SK-N-SH treated with all-trans-retinoic acid at 6 μM for 48 hours (cell line): Measurements from ENCODE around the gene HINT1.

Experiments used
- ATAC-seq: fragments of 200-7000 bp; cut with Tn5 transposase; 3 replicates; pipeline ENCODE4 v1.9.1; 2020; ENCODE audit warnings: mild to moderate bottlenecking, moderate library complexity
- ARNTL ChIP-seq: fragments of 450-650 bp; formaldehyde crosslinking; IDR thresholded peaks from 2 replicates; pipeline ENCODE4 v1.5.0; 2020; ENCODE audit warnings: low read depth, mild to moderate bottlenecking, moderate library complexity, borderline replicate concordance
- BACH2 ChIP-seq: fragments of 250-450 bp; sonication (Bioruptor Pico); IDR thresholded peaks from 2 replicates; pipeline ENCODE4 v1.9.0; 2021; ENCODE audit warnings: mild to moderate bottlenecking, borderline replicate concordance
- CREB5 ChIP-seq: fragments of 250-450 bp; sonication (Bioruptor Pico); IDR thresholded peaks from 2 replicates; pipeline ENCODE4 v1.5.1; 2020; ENCODE audit warnings: low read depth, mild to moderate bottlenecking, moderate library complexity
- CSRNP3 ChIP-seq: fragments of 250-450 bp; sonication (Bioruptor Pico); IDR thresholded peaks from 2 replicates; pipeline ENCODE4 v1.5.1; 2021; ENCODE audit warnings: mild to moderate bottlenecking, moderate library complexity
- ESRRG ChIP-seq: fragments of 250-450 bp; sonication (Bioruptor Pico); IDR thresholded peaks from 2 replicates; pipeline ENCODE4 v1.6.1; 2021; ENCODE audit warnings: mild to moderate bottlenecking
- GLIS3 ChIP-seq: fragments of 250-450 bp; sonication (Bioruptor Pico); IDR thresholded peaks from 2 replicates; pipeline ENCODE4 v1.5.0; 2020; ENCODE audit warnings: mild to moderate bottlenecking, moderate library complexity
- ISL1 ChIP-seq: fragments of 250-450 bp; sonication (Bioruptor Pico); IDR thresholded peaks from 2 replicates; pipeline ENCODE4 v2.1.2; 2022; ENCODE audit warnings: mild to moderate bottlenecking, moderate library complexity
- OSR1 ChIP-seq: fragments of 250-450 bp; sonication (Bioruptor Pico); IDR thresholded peaks from 2 replicates; pipeline ENCODE4 v1.8.0; 2022; ENCODE audit warnings: moderate library complexity, mild to moderate bottlenecking, inconsistent platforms
- PATZ1 ChIP-seq: fragments of 250-450 bp; sonication (Bioruptor Pico); IDR thresholded peaks from 2 replicates; pipeline ENCODE4 v1.8.0; 2020; ENCODE audit warnings: mild to moderate bottlenecking, moderate library complexity, borderline replicate concordance
- PPARA ChIP-seq: fragments of 250-450 bp; sonication (Bioruptor Pico); IDR thresholded peaks from 2 replicates; pipeline ENCODE4 v1.5.0; 2020; ENCODE audit warnings: mild to moderate bottlenecking, borderline replicate concordance
- RARB ChIP-seq: fragments of 250-450 bp; sonication (Bioruptor Pico); IDR thresholded peaks from 2 replicates; pipeline ENCODE4 v1.8.0; 2021; ENCODE audit warnings: mild to moderate bottlenecking, moderate library complexity
- SNAI2 ChIP-seq: fragments of 250-450 bp; sonication (Bioruptor Pico); IDR thresholded peaks from 2 replicates; pipeline ENCODE4 v1.5.0; 2020; ENCODE audit warnings: mild to moderate bottlenecking, moderate library complexity
- TOX ChIP-seq: fragments of 250-450 bp; sonication (Bioruptor Pico); IDR thresholded peaks from 2 replicates; pipeline ENCODE4 v1.8.0; 2021; ENCODE audit warnings: mild to moderate bottlenecking, moderate library complexity, borderline replicate concordance
- ZC3H10 ChIP-seq: fragments of 250-450 bp; sonication (Bioruptor Pico); IDR thresholded peaks from 2 replicates; pipeline ENCODE4 v1.5.1; 2021; ENCODE audit warnings: mild to moderate bottlenecking, moderate library complexity
- ZFP3 ChIP-seq: fragments of 250-450 bp; sonication (Bioruptor Pico); IDR thresholded peaks from 2 replicates; pipeline ENCODE4 v1.5.0; 2020; ENCODE audit warnings: mild to moderate bottlenecking, moderate library complexity
- ZFP30 ChIP-seq: fragments of 450-650 bp; formaldehyde crosslinking; IDR thresholded peaks from 2 replicates; pipeline ENCODE4 v1.5.0; 2022; ENCODE audit warnings: mild to moderate bottlenecking, moderate library complexity
- ZNF565 ChIP-seq: fragments of 450-650 bp; formaldehyde crosslinking; conservative IDR thresholded peaks from 2 replicates; pipeline ENCODE4 v1.5.0; 2020; ENCODE audit warnings: low read depth, mild to moderate bottlenecking, moderate library complexity
- ZNF70 ChIP-seq: fragments of 450-650 bp; formaldehyde crosslinking; IDR thresholded peaks from 2 replicates; pipeline ENCODE4 v1.5.0; 2020; ENCODE audit warnings: mild to moderate bottlenecking, moderate library complexity
- ZNF8 ChIP-seq: fragments of 450-650 bp; formaldehyde crosslinking; IDR thresholded peaks from 2 replicates; pipeline ENCODE4 v1.5.0; 2020; ENCODE audit warnings: mild to moderate bottlenecking, moderate library complexity
- TF ChIP-seq, protein P1 (sequence below): fragments of 250-450 bp; sonication (Bioruptor Pico); IDR thresholded peaks from 2 replicates; pipeline ENCODE4 v1.5.0; 2020; ENCODE audit warnings: mild to moderate bottlenecking, moderate library complexity
- TF ChIP-seq, protein P2 (sequence below): fragments of 250-450 bp; sonication (Bioruptor Pico); IDR thresholded peaks from 2 replicates; pipeline ENCODE4 v1.8.0; 2021; ENCODE audit warnings: low read depth, mild to moderate bottlenecking, moderate library complexity, borderline replicate concordance

HINT1 gene

DNA sequence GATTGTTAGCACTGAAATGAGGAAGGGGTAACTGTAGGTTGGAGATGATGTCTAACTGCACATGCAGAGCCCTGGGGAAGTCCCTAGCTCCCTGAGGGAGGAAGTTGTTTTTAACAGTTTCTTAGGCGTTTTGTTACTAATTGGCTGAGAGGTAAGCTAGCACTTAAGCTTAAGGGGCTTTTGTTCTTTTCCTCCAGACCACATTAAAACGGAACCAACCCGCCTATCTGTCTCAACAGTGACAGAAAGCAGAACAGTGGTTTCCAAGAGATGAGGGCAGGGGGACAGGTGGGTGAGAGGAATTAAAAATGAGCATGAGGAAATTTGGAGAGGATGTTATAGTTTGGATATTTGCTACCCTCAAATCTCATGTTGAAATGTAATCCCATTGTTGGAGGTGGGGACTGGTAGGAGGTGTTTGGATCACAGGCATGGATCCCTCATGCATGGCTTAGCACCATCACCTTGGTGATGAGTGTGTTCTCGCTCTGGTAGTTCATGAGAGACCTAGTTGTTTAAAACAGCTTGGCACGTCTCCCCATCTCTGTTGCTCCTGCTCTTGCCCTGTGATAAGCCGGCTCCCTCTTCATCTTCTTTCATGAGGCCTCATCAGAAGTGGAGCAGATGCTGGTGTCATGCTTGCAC, 44.6 kb upstream of the HINT1 start:
- no peak for ATAC-seq
- no peak for TF ChIP-seq ESRRG (CRISPR knock-in tag)
- no peak for TF ChIP-seq ZC3H10 (CRISPR knock-in tag)
- TF ChIP-seq, all 23 proteins: peak for 0

- ATAC-seq: no peak
- no peak for TF ChIP-seq SNAI2 (CRISPR knock-in tag)
These were observed 44.1 kb upstream of the HINT1 start for GRCh38 chr5:131209175-131209505.

DNA sequence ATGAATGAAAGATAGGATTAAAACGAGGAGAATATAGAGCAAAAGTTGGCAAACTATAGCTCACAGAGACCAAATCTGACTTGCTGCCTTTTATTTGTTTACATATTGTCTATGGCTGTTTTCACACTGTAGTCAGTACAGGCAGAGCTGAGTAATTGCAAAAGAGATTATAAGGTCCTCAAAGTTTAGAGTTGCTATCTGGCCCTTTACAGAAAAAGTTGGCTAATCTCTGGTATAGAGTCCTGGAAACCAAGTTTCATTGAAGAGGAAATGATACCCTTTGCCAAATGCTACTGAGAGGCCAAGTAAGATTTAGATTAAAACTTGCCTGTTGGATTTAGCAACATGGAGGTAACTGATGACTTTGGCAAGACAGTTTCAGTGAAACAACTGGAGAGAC, 41.7 kb upstream of the HINT1 start:
- no peak for ATAC-seq
- TF ChIP-seq ARNTL (CRISPR knock-in tag): no peak
- TF ChIP-seq GLIS3 (CRISPR knock-in tag): no peak
- TF ChIP-seq PPARA (CRISPR knock-in tag): no peak
- TF ChIP-seq ZC3H10 (CRISPR knock-in tag): no peak

- no peak for ATAC-seq
- no peak for TF ChIP-seq GLIS3 (CRISPR knock-in tag)
- TF ChIP-seq ZNF8 (CRISPR knock-in tag): no peak
- no peak for TF ChIP-seq CSRNP3 (CRISPR knock-in tag)
- TF ChIP-seq ZFP3 (CRISPR knock-in tag): no peak
- no peak for TF ChIP-seq TOX (CRISPR knock-in tag)
- TF ChIP-seq SNAI2 (CRISPR knock-in tag): no peak
- TF ChIP-seq ZNF70 (CRISPR knock-in tag): no peak
- no peak for TF ChIP-seq BACH2 (CRISPR knock-in tag)
- no peak for TF ChIP-seq CREB5
- TF ChIP-seq, protein P1, sequence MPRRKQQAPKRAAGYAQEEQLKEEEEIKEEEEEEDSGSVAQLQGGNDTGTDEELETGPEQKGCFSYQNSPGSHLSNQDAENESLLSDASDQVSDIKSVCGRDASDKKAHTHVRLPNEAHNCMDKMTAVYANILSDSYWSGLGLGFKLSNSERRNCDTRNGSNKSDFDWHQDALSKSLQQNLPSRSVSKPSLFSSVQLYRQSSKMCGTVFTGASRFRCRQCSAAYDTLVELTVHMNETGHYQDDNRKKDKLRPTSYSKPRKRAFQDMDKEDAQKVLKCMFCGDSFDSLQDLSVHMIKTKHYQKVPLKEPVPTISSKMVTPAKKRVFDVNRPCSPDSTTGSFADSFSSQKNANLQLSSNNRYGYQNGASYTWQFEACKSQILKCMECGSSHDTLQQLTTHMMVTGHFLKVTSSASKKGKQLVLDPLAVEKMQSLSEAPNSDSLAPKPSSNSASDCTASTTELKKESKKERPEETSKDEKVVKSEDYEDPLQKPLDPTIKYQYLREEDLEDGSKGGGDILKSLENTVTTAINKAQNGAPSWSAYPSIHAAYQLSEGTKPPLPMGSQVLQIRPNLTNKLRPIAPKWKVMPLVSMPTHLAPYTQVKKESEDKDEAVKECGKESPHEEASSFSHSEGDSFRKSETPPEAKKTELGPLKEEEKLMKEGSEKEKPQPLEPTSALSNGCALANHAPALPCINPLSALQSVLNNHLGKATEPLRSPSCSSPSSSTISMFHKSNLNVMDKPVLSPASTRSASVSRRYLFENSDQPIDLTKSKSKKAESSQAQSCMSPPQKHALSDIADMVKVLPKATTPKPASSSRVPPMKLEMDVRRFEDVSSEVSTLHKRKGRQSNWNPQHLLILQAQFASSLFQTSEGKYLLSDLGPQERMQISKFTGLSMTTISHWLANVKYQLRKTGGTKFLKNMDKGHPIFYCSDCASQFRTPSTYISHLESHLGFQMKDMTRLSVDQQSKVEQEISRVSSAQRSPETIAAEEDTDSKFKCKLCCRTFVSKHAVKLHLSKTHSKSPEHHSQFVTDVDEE (CRISPR knock-in tag): no peak
- TF ChIP-seq RARB (CRISPR knock-in tag): no peak
- TF ChIP-seq ZNF565 (CRISPR knock-in tag): no peak
- TF ChIP-seq, protein P2, sequence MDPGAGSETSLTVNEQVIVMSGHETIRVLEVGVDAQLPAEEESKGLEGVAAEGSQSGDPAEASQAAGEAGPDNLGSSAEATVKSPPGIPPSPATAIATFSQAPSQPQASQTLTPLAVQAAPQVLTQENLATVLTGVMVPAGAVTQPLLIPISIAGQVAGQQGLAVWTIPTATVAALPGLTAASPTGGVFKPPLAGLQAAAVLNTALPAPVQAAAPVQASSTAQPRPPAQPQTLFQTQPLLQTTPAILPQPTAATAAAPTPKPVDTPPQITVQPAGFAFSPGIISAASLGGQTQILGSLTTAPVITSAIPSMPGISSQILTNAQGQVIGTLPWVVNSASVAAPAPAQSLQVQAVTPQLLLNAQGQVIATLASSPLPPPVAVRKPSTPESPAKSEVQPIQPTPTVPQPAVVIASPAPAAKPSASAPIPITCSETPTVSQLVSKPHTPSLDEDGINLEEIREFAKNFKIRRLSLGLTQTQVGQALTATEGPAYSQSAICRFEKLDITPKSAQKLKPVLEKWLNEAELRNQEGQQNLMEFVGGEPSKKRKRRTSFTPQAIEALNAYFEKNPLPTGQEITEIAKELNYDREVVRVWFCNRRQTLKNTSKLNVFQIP (CRISPR knock-in tag): no peak
- TF ChIP-seq ESRRG (CRISPR knock-in tag): no peak
- no peak for TF ChIP-seq ZFP30
- no peak for TF ChIP-seq ISL1 (CRISPR knock-in tag)
These were observed 41.0 kb upstream of the HINT1 start for GRCh38 chr5:131206061-131206460.

- no peak for ATAC-seq
- TF ChIP-seq RARB (CRISPR knock-in tag) (no peak), GLIS3 (CRISPR knock-in tag) (no peak), ZNF70 (CRISPR knock-in tag) (no peak), PPARA (CRISPR knock-in tag) (no peak), CREB5 (no peak), PATZ1 (CRISPR knock-in tag) (no peak), ARNTL (CRISPR knock-in tag) (no peak), ESRRG (CRISPR knock-in tag) (no peak), ISL1 (CRISPR knock-in tag) (no peak), OSR1 (CRISPR knock-in tag) (no peak)
- TF ChIP-seq, protein P1 (CRISPR knock-in tag): no peak
These were observed 39.9 kb upstream of the HINT1 start for GRCh38 chr5:131204964-131205363.
